HEK293 (cell line): ENCODE results near the gene ZNF154.

ENCODE experiments used
- CTCF ChIA-PET: fragments of 350-600 bp; formaldehyde crosslinking; extraction: SDS; loops from one replicate; lab custom pipeline; 2021; ENCODE audit warnings: antibody characterized with exemption; lab: Yijun Ruan, JAX
- POLR2A ChIA-PET: fragments of 300-600 bp; formaldehyde crosslinking; extraction: SDS; loops from one replicate; lab custom pipeline; 2020; ENCODE audit warnings: antibody characterized with exemption, inconsistent platforms; lab: Yijun Ruan, JAX
- H3K27ac ChIP-seq: fragments of 200-500 bp; sonication (Bioruptor generic); 2 replicates; pipeline ENCODE4 v1.5.1; 2014; ENCODE audit warnings: low read depth, low read length, control low read depth, inconsistent platforms; ENCODE audit errors: extremely low read depth
- H3K36me3 ChIP-seq, 2 experiments: fragments of 200-500 bp in 1 of 2; sonication (Bioruptor generic) in 1 of 2; 1 replicate in 1 of 2; 2 replicates in 1 of 2; pipeline ENCODE4 v1.5.1; 2014 to 2017; ENCODE audit warnings: inconsistent platforms in 2 of 2, low read length in 2 of 2; ENCODE audit not compliant: control insufficient read depth in 2 of 2, insufficient read depth in 1 of 2
- H3K4me1 ChIP-seq: fragments of 200-500 bp; sonication (Bioruptor generic); 2 replicates; pipeline ENCODE4 v1.5.1; 2014; ENCODE audit warnings: mild to moderate bottlenecking, low read length, inconsistent platforms; ENCODE audit not compliant: control insufficient read depth, insufficient read depth
- H3K4me3 ChIP-seq: 2 replicates; pipeline ENCODE4 v1.5.1; 2011; ENCODE audit warnings: low read depth, mild to moderate bottlenecking, control low read depth, low read length, moderate library complexity
- H3K9me3 ChIP-seq: fragments of 200-500 bp; sonication (Bioruptor generic); 2 replicates; pipeline ENCODE4 v1.5.1; 2014; ENCODE audit warnings: low read depth, low read length, inconsistent platforms; ENCODE audit not compliant: control insufficient read depth, insufficient read depth
- GLI2 ChIP-seq: fragments of 450-650 bp; formaldehyde crosslinking; IDR thresholded peaks from 2 replicates; pipeline ENCODE4; 2017; ENCODE audit warnings: missing biosample characterization, missing genetic modification characterization, low read depth, borderline replicate concordance
- GLIS2 ChIP-seq: fragments of 450-650 bp; formaldehyde crosslinking; IDR thresholded peaks from 2 replicates; pipeline ENCODE4 v1.5.1; 2016; ENCODE audit warnings: missing biosample characterization, missing genetic modification characterization
- HOXA7 ChIP-seq: sonication (generic); formaldehyde crosslinking; IDR thresholded peaks from 2 replicates; pipeline ENCODE4 v1.8.1; 2022; ENCODE audit warnings: missing genetic modification reagents, borderline replicate concordance
- MZF1 ChIP-seq: fragments of 450-650 bp; formaldehyde crosslinking; IDR thresholded peaks from 2 replicates; pipeline ENCODE4 v1.5.1; 2017; ENCODE audit warnings: missing biosample characterization, missing genetic modification characterization, borderline replicate concordance
- OVOL3 ChIP-seq: fragments of 450-650 bp; formaldehyde crosslinking; IDR thresholded peaks from 2 replicates; pipeline ENCODE4 v1.5.1; 2016; ENCODE audit warnings: missing biosample characterization, missing genetic modification characterization
- SP2 ChIP-seq: fragments of 450-650 bp; formaldehyde crosslinking; IDR thresholded peaks from 2 replicates; pipeline ENCODE4 v1.5.1; 2016; ENCODE audit warnings: missing biosample characterization, missing genetic modification characterization
- ZBTB11 ChIP-seq: fragments of 450-650 bp; formaldehyde crosslinking; conservative IDR thresholded peaks from 2 replicates; pipeline ENCODE4 v1.5.1; 2016; ENCODE audit warnings: low read depth, missing biosample characterization, missing genetic modification characterization
- ZBTB21 ChIP-seq: fragments of 450-650 bp; formaldehyde crosslinking; IDR thresholded peaks from 2 replicates; pipeline ENCODE4 v1.5.1; 2017; ENCODE audit warnings: missing biosample characterization, missing genetic modification characterization
- ZBTB44 ChIP-seq: fragments of 450-650 bp; IDR thresholded peaks from 2 replicates; pipeline ENCODE4 v1.5.1; 2018; ENCODE audit warnings: missing biosample characterization, mild to moderate bottlenecking, missing genetic modification characterization
- ZNF10 ChIP-seq: fragments of 450-650 bp; formaldehyde crosslinking; IDR thresholded peaks from 2 replicates; pipeline ENCODE4 v1.5.1; 2017; ENCODE audit warnings: missing biosample characterization, missing genetic modification characterization
- ZNF18 ChIP-seq: fragments of 450-650 bp; formaldehyde crosslinking; IDR thresholded peaks from 2 replicates; pipeline ENCODE4 v1.5.1; 2016; ENCODE audit warnings: missing biosample characterization, missing genetic modification characterization
- ZNF2 ChIP-seq: fragments of 450-650 bp; formaldehyde crosslinking; IDR thresholded peaks from 2 replicates; pipeline ENCODE4 v1.5.1; 2016; ENCODE audit warnings: missing biosample characterization, missing genetic modification characterization
- ZNF26 ChIP-seq: fragments of 450-650 bp; formaldehyde crosslinking; IDR thresholded peaks from 2 replicates; pipeline ENCODE4 v1.5.1; 2016; ENCODE audit warnings: missing biosample characterization, missing genetic modification characterization
- ZNF292 ChIP-seq: fragments of 450-650 bp; formaldehyde crosslinking; IDR thresholded peaks from 2 replicates; pipeline ENCODE4 v1.5.1; 2016; ENCODE audit warnings: low read depth, missing biosample characterization, missing genetic modification characterization, borderline replicate concordance
- ZNF362 ChIP-seq: fragments of 450-650 bp; formaldehyde crosslinking; IDR thresholded peaks from 2 replicates; pipeline ENCODE4 v1.5.1; 2016; ENCODE audit warnings: missing biosample characterization, missing genetic modification characterization
- ZNF529 ChIP-seq: fragments of 450-650 bp; formaldehyde crosslinking; IDR thresholded peaks from 2 replicates; pipeline ENCODE4 v1.5.1; 2017; ENCODE audit warnings: missing genetic modification characterization, missing biosample characterization; ENCODE audit not compliant: insufficient replicate concordance
- ZNF600 ChIP-seq: fragments of 450-650 bp; formaldehyde crosslinking; IDR thresholded peaks from 2 replicates; pipeline ENCODE4 v1.5.1; 2016; ENCODE audit warnings: missing biosample characterization, missing genetic modification characterization
- ZNF785 ChIP-seq: fragments of 450-650 bp; formaldehyde crosslinking; IDR thresholded peaks from 2 replicates; pipeline ENCODE4 v1.5.1; 2016; ENCODE audit warnings: missing biosample characterization, missing genetic modification characterization
- ZNF791 ChIP-seq: fragments of 450-650 bp; formaldehyde crosslinking; IDR thresholded peaks from 2 replicates; pipeline ENCODE4 v1.5.1; 2016; ENCODE audit warnings: missing biosample characterization, missing genetic modification characterization
- ZNF843 ChIP-seq: fragments of 450-650 bp; formaldehyde crosslinking; IDR thresholded peaks from 2 replicates; pipeline ENCODE4 v1.5.1; 2016; ENCODE audit warnings: missing biosample characterization, missing genetic modification characterization
- ZSCAN30 ChIP-seq: fragments of 450-650 bp; IDR thresholded peaks from 2 replicates; pipeline ENCODE4 v1.5.1; 2018; ENCODE audit warnings: missing biosample characterization, mild to moderate bottlenecking, missing genetic modification characterization, moderate library complexity

The ZNF154 gene

GRCh38 chr19:57708641-57709361, at the start of gene ZNF154:
Gene ZNF154 (minus strand): TSS chr19:57709204. CDS start chr19:57708971, 233 bp downstream.
- Histone ChIP-seq H3K36me3 (peaks cover 2 to 6% of the 10 kb centered on the region in 2 experiments; a peak in 2 of 3 replicates), H3K4me3 (no peak within 1 kb of the TSS), H3K27ac (no peak within 1 kb of the TSS)
- CTCF ChIA-PET: no interaction called here
- POLR2A ChIA-PET: no interaction called here
- TF ChIP-seq ZNF362 (tag by site-specific recombination): no peak
- TF ChIP-seq ZNF843 (tag by site-specific recombination): no peak
- no peak for TF ChIP-seq HOXA7 (CRISPR knock-in tag)
- no peak for TF ChIP-seq MZF1 (tag by site-specific recombination)
- TF ChIP-seq ZNF785 (tag by site-specific recombination): no peak
- TF ChIP-seq ZNF600 (tag by site-specific recombination): no peak
- TF ChIP-seq GLI2 (tag by site-specific recombination): no peak
- no peak for TF ChIP-seq ZNF791 (tag by site-specific recombination)
- TF ChIP-seq ZNF26 (tag by site-specific recombination): no peak
- no peak for TF ChIP-seq ZNF2
- no peak for TF ChIP-seq ZNF10 (tag by site-specific recombination)
- no peak for TF ChIP-seq GLIS2 (tag by site-specific recombination)
- TF ChIP-seq OVOL3 (tag by site-specific recombination): no peak
- TF ChIP-seq ZSCAN30 (tag by site-specific recombination): no peak
- no peak for TF ChIP-seq ZBTB44 (tag by site-specific recombination)
- TF ChIP-seq SP2 (tag by site-specific recombination): no peak
- TF ChIP-seq, all 188 proteins: peak for 0
- no peaks in the 10 kb centered on the region for H3K4me1 ChIP-seq
- no peaks in the 10 kb centered on the region for H3K9me3 ChIP-seq

- TF ChIP-seq ZNF529 (tag by site-specific recombination): no peak
- no peak for TF ChIP-seq ZBTB21 (tag by site-specific recombination)
- TF ChIP-seq ZBTB11 (tag by site-specific recombination): no peak
- no peak for TF ChIP-seq ZNF18
- no peak for TF ChIP-seq ZNF791 (tag by site-specific recombination)
- TF ChIP-seq ZNF292: no peak
- Histone ChIP-seq H3K4me3 (no peak overlapping the region), H3K9me3 (peaks cover 8% of the 10 kb centered on the region), H3K4me1 (no peaks in the 10 kb centered on the region), H3K27ac (no peak overlapping the region), H3K36me3 (peaks cover 66 to 79% of the 10 kb centered on the region in 2 experiments)
- POLR2A ChIA-PET: interaction anchor here (3.1 kb wide), 1 partner anchor 11 kb away, joined by 11 read pairs; the partner anchor contains the start of gene ZNF586
- CTCF ChIA-PET: no interaction called here
Measured at GRCh38 chr19:57757941-57758340, 48.9 kb upstream of the ZNF154 start.
